ENCODE results near the gene TGFBR1. TPM values are rescaled to one million over a fixed set of nuclear protein-coding genes. Genes with fewer than 3 reads are reported as not detected.

The TGFBR1 gene
- total RNA-seq, 5 donors from 2014 or later (not counting 1 experiment from before 2014, with no cell fraction given), result 22.3 to 36.9 (median 31.7) TPM

DNA sequence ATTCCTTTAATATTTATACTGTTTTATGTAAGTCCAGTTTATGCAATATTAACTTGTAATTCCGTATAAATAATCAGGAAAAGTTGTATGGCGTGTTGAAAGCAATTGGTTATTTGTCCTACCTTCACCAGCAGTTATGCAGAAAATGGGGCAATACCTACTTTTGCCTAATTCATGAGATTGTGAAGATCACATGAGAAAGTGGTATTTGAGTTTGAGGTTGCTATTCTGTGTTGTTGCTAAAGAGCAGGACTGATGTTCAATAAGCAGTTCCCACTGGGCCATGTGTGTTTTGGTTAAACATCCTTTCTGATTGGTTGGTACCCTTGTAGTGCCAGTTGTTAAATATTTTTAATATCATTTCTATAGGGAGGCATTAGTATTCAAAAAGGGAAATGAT is 3.2 kb downstream of the TGFBR1 start:
- H3K36me3 ChIP-seq (ENCODE audit: control insufficient read depth in 2 of 2, extremely low read depth in 1 of 2, insufficient read depth in 1 of 2, low read length in 1 of 2), result no peaks in the 10 kb centered on the region
- Mint-ChIP-seq H3K9me3 (no peaks in the 10 kb centered on the region), H3K36me3 (no peaks in the 10 kb centered on the region), H3K4me3 (peak overlapping the region; percentile 60 to 87 (median 75)), H3K4me1 (peaks cover 81 to 85% (median 83%) of the 10 kb centered on the region in 3 donors), H3K27me3 (no peaks in the 10 kb centered on the region), H3K27ac (peak overlapping the region; percentile 66 to 84)
- ATAC-seq (replicated peaks in 1 of 4) (no peak), DNase-seq (no peak)
- ChIA-PET CTCF (no interaction called here), POLR2A (interaction anchor here in 1 of 2 donors (0.7 kb wide), 1 partner anchor 12 kb away, joined by 10 read pairs; no protein-coding TSS in a partner anchor)
- peak overlapping the region; percentile 61 for H3K27ac ChIP-seq (ENCODE audit: low read length)
- no CpG with 5 or more reads among the region's 2 CpGs for WGBS (ENCODE audit: insufficient coverage)
- H3K4me1 ChIP-seq (ENCODE audit: control insufficient read depth in 1 of 2, extremely low read depth in 1 of 2, insufficient read depth in 2 of 2, low read length in 2 of 2), result peaks cover 49 to 71% of the 10 kb centered on the region in 2 experiments
- no peaks in the 10 kb centered on the region for H3K9me3 ChIP-seq
- H3K27me3 ChIP-seq (replicated peaks in 1 of 2; ENCODE audit: control insufficient read depth in 2 of 2, extremely low read depth in 1 of 2, insufficient read depth in 2 of 2, low read length in 1 of 2), result no peaks in the 10 kb centered on the region
- H3K4me3 ChIP-seq (ENCODE audit: control insufficient read depth in 1 of 2, extremely low read depth in 1 of 2, low read length in 1 of 2), result no peak overlapping the region

DNA sequence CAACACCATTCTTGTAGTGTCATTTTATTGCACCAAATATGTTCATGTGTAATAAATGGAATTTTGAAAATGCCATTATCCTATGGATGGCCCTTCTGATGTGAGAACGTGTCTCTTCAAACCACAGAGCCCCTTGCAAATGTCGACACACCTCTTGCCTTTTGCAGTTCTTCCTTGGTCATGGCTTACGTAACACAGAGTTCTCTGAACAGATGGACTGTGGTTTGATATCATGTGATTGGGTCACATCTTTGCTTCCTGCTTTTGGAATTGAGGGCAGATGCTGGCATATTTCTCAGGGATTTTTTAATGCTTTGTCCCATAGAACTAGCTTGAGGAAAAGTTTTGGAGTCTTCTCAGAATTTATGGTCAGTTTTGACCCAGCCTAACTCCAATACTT is 4.6 kb downstream of the TGFBR1 start:
- WGBS (ENCODE audit: insufficient coverage), result no CpG with 5 or more reads among the region's 3 CpGs
- no peaks in the 10 kb centered on the region for H3K36me3 Mint-ChIP-seq
- Histone ChIP-seq H3K27ac (ENCODE audit: low read length) (peak overlapping the region; percentile 7), H3K4me3 (ENCODE audit: control insufficient read depth in 1 of 2, extremely low read depth in 1 of 2, low read length in 1 of 2) (no peak overlapping the region), H3K9me3 (no peaks in the 10 kb centered on the region), H3K36me3 (ENCODE audit: control insufficient read depth in 2 of 2, extremely low read depth in 1 of 2, insufficient read depth in 1 of 2, low read length in 1 of 2) (no peaks in the 10 kb centered on the region), H3K4me1 (ENCODE audit: control insufficient read depth in 1 of 2, extremely low read depth in 1 of 2, insufficient read depth in 2 of 2, low read length in 2 of 2) (peaks cover 42 to 80% of the 10 kb centered on the region in 2 experiments), H3K27me3 (replicated peaks in 1 of 2; ENCODE audit: control insufficient read depth in 2 of 2, extremely low read depth in 1 of 2, insufficient read depth in 2 of 2, low read length in 1 of 2) (no peaks in the 10 kb centered on the region)
- no peak for ATAC-seq (replicated peaks in 1 of 4)
- H3K4me3 Mint-ChIP-seq, result peak overlapping the region in 1 of 3 donors; percentile 60
- H3K27ac Mint-ChIP-seq, result peak overlapping the region; percentile 24 to 84
- H3K27me3 Mint-ChIP-seq, result no peaks in the 10 kb centered on the region
- H3K9me3 Mint-ChIP-seq, result no peaks in the 10 kb centered on the region
- POLR2A ChIA-PET, result no interaction called here
- DNase-seq, result peak in 1 of 35 experiments; percentile 30
- CTCF ChIA-PET, result no interaction called here
- peaks cover 84 to 86% (median 85%) of the 10 kb centered on the region in 3 donors for H3K4me1 Mint-ChIP-seq

DNA sequence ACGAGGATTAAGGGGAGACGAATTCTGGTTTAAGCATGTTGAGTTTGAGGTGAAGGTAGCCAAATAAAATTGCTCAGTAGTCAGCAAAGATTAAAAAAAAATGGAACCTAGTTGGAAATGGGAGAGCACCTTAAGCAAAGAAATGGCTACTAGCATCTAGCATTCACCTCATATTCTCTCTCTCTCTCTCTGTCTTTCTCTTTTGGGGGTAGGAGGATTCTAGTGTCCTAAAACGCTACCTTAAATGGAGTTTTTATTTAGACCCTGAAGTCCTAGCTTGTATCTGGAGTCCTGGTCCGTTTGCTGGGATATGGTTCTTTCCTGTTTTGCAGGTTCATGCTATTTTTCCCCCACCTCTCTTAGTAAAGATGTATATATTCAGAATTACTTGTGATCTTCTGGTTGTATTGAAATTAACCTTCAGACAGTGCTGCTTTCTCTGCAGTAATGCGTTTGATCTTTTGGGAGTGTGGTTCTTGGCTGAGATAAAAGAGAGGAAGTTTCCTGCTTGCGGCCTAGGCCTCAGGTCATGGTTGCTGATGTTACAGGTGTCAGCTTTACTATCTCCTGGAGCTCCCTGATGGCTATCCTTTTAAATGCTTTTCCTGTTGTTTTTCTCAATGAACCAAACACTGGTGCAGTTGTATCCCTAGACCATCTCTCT is 8.0 kb downstream of the TGFBR1 start:
- Histone ChIP-seq H3K27me3 (replicated peaks in 1 of 2; ENCODE audit: control insufficient read depth in 2 of 2, extremely low read depth in 1 of 2, insufficient read depth in 2 of 2, low read length in 1 of 2) (no peaks in the 10 kb centered on the region), H3K36me3 (ENCODE audit: control insufficient read depth in 2 of 2, extremely low read depth in 1 of 2, insufficient read depth in 1 of 2, low read length in 1 of 2) (no peaks in the 10 kb centered on the region), H3K9me3 (no peaks in the 10 kb centered on the region), H3K27ac (ENCODE audit: low read length) (peak overlapping the region; percentile 25), H3K4me1 (ENCODE audit: control insufficient read depth in 1 of 2, extremely low read depth in 1 of 2, insufficient read depth in 2 of 2, low read length in 2 of 2) (peaks cover 44 to 95% of the 10 kb centered on the region in 2 experiments), H3K4me3 (ENCODE audit: control insufficient read depth in 1 of 2, extremely low read depth in 1 of 2, low read length in 1 of 2) (peak overlapping the region; percentile 1 to 11)
- Mint-ChIP-seq H3K36me3 (no peaks in the 10 kb centered on the region), H3K4me1 (peaks cover 92 to 94% (median 93%) of the 10 kb centered on the region in 3 donors), H3K27ac (peak overlapping the region; percentile 68 to 89), H3K9me3 (no peaks in the 10 kb centered on the region), H3K27me3 (no peaks in the 10 kb centered on the region), H3K4me3 (peak overlapping the region; percentile 52 to 63 (median 57))
- peak in 34 of 35 experiments; percentile 21 to 83 (median 45) for DNase-seq
- CTCF ChIA-PET, result interaction anchor here in 1 of 2 donors (0.6 to 2.0 kb wide), 4 partner anchors 9 to 1159 kb away, joined by 3 to 7 read pairs (median 4); no protein-coding TSS in a partner anchor
- 0% methylated on average over 1 of the region's 6 CpGs for WGBS (ENCODE audit: insufficient coverage)
- ATAC-seq (replicated peaks in 1 of 4), result peak; percentile 96 to 99 (median 98)
- POLR2A ChIA-PET, result interaction anchor here (0.6 to 0.7 kb wide), 3 partner anchors 9 to 104 kb away, joined by 3 to 4 read pairs (median 3); no protein-coding TSS in a partner anchor

DNA sequence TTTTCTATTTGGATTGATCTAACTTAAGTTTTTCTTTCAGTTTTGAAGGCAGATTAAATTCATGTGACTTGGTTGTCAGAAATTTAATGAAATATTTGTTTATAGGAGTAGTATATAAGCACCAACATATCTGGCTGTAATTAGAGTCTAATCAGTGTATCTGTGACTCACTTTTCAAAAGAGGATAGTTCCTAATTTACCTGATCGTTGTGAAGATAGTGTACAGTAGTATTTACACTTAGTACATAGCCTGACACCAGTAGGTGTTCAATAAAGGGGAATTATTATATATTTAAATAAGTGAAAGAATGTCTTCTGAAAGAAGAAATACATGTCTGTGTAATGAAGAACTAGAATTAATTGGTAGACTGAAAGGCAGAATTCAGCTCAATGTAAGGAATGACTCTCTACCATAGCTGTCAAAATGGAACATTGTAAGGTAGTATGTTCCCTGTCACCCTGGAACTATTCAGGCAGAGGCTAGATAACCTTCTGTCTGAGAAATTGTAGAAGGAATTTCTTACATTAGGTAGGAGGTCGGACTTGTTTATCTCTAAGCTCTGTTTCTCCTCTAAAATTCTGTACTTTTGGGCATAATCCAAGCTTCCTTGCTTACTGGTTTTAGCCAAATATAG is 8.6 kb downstream of the TGFBR1 start:
- Mint-ChIP-seq H3K4me3 (peak overlapping the region; percentile 52 to 63 (median 57)), H3K27me3 (no peaks in the 10 kb centered on the region), H3K9me3 (no peaks in the 10 kb centered on the region), H3K27ac (peak overlapping the region; percentile 73 to 89), H3K4me1 (peaks cover 89 to 91% (median 90%) of the 10 kb centered on the region in 3 donors), H3K36me3 (no peaks in the 10 kb centered on the region)
- CTCF ChIA-PET, result interaction anchor here (0.7 to 2.0 kb wide), 10 partner anchors 9 to 114 kb away, joined by 3 to 7 read pairs (median 4); no protein-coding TSS in a partner anchor
- no CpG with 5 or more reads among the region's 2 CpGs for WGBS (ENCODE audit: insufficient coverage)
- DNase-seq, result no peak
- H3K27ac ChIP-seq (ENCODE audit: low read length), result peak overlapping the region; percentile 25
- no peak overlapping the region for H3K4me3 ChIP-seq (ENCODE audit: control insufficient read depth in 1 of 2, extremely low read depth in 1 of 2, low read length in 1 of 2)
- POLR2A ChIA-PET, result interaction anchor here (0.6 to 0.9 kb wide), 2 partner anchors 23 to 104 kb away, joined by 3 read pairs; no protein-coding TSS in a partner anchor
- no peaks in the 10 kb centered on the region for H3K36me3 ChIP-seq (ENCODE audit: control insufficient read depth in 2 of 2, extremely low read depth in 1 of 2, insufficient read depth in 1 of 2, low read length in 1 of 2)
- H3K9me3 ChIP-seq, result no peaks in the 10 kb centered on the region
- no peaks in the 10 kb centered on the region for H3K27me3 ChIP-seq (replicated peaks in 1 of 2; ENCODE audit: control insufficient read depth in 2 of 2, extremely low read depth in 1 of 2, insufficient read depth in 2 of 2, low read length in 1 of 2)
- ATAC-seq (replicated peaks in 1 of 4), result peak; percentile 1 to 5 (median 3)
- peaks cover 41 to 95% of the 10 kb centered on the region in 2 experiments for H3K4me1 ChIP-seq (ENCODE audit: control insufficient read depth in 1 of 2, extremely low read depth in 1 of 2, insufficient read depth in 2 of 2, low read length in 2 of 2)

DNA sequence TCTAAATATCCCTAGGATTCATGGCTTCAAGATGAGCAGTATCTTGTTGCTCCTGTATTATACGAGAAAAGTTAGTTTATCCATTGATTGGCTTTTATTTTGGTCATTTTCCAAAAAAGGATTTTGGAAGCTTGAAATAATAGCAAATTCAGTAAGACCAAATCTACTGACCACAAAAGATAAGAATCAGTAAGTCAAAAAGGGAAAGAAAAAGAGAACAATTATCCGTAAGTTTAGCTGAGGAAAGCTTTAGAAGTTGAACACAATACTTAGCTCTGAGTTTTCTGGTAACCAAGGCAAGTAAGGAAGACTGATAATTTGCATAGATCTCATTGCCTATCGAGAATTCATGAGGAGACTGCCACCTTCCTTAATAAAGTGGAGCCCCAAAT is 9.1 kb downstream of the TGFBR1 start:
- Histone ChIP-seq H3K9me3 (no peaks in the 10 kb centered on the region), H3K27me3 (replicated peaks in 1 of 2; ENCODE audit: control insufficient read depth in 2 of 2, extremely low read depth in 1 of 2, insufficient read depth in 2 of 2, low read length in 1 of 2) (no peaks in the 10 kb centered on the region), H3K4me1 (ENCODE audit: control insufficient read depth in 1 of 2, extremely low read depth in 1 of 2, insufficient read depth in 2 of 2, low read length in 2 of 2) (peaks cover 43 to 95% of the 10 kb centered on the region in 2 experiments), H3K27ac (ENCODE audit: low read length) (peak overlapping the region; percentile 25), H3K36me3 (ENCODE audit: control insufficient read depth in 2 of 2, extremely low read depth in 1 of 2, insufficient read depth in 1 of 2, low read length in 1 of 2) (no peaks in the 10 kb centered on the region), H3K4me3 (ENCODE audit: control insufficient read depth in 1 of 2, extremely low read depth in 1 of 2, low read length in 1 of 2) (no peak overlapping the region)
- POLR2A ChIA-PET, result interaction anchor here in 1 of 2 donors (0.9 kb wide), 1 partner anchor 23 kb away, joined by 3 read pairs; no protein-coding TSS in a partner anchor
- CTCF ChIA-PET, result interaction anchor here (0.7 to 2.0 kb wide), 10 partner anchors 10 to 115 kb away, joined by 3 to 7 read pairs (median 4); no protein-coding TSS in a partner anchor
- Mint-ChIP-seq H3K36me3 (no peaks in the 10 kb centered on the region), H3K27me3 (no peaks in the 10 kb centered on the region), H3K4me1 (peaks cover 89 to 91% (median 90%) of the 10 kb centered on the region in 3 donors), H3K4me3 (peak overlapping the region in 1 of 3 donors; percentile 63), H3K27ac (peak overlapping the region; percentile 69 to 73), H3K9me3 (no peaks in the 10 kb centered on the region)
- no peak for ATAC-seq (replicated peaks in 1 of 4)
- no CpG with 5 or more reads among the region's 3 CpGs for WGBS (ENCODE audit: insufficient coverage)
- no peak for DNase-seq

DNA sequence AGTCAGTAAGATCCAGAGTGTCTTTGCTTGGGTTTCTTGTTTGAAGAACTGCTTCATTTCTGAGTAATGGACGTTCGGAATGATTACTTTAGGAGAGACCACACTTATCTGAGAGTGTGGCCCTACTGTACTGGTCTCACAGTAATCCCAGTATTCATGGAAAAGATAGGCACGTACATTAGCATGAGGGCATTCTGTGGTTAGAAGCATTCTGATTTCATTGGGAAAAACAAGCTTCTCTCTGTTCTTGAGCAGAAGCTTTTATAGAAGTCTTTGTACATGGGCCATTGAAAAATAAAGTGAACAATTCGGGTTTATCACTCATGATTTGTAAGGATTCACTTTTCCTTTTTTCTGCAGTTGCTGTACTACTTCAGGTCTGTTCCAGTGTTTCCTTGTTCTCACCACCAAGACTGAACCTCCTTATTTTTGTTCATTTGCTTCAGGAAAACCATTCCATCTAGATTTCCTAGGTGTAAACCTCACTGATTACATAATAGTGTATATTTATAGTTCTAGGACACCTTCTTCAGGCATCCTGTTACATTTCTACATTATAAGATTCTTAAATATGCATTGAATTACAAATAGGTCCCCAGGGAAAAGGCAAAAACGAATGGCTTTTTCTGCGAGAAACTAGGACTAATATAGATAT is 10.1 kb downstream of the TGFBR1 start:
- Histone ChIP-seq H3K27ac (ENCODE audit: low read length) (peak overlapping the region; percentile 25), H3K27me3 (replicated peaks in 1 of 2; ENCODE audit: control insufficient read depth in 2 of 2, extremely low read depth in 1 of 2, insufficient read depth in 2 of 2, low read length in 1 of 2) (no peaks in the 10 kb centered on the region), H3K4me3 (ENCODE audit: control insufficient read depth in 1 of 2, extremely low read depth in 1 of 2, low read length in 1 of 2) (no peak overlapping the region), H3K36me3 (ENCODE audit: control insufficient read depth in 2 of 2, extremely low read depth in 1 of 2, insufficient read depth in 1 of 2, low read length in 1 of 2) (no peaks in the 10 kb centered on the region), H3K4me1 (ENCODE audit: control insufficient read depth in 1 of 2, extremely low read depth in 1 of 2, insufficient read depth in 2 of 2, low read length in 2 of 2) (peaks cover 44 to 95% of the 10 kb centered on the region in 2 experiments), H3K9me3 (no peaks in the 10 kb centered on the region)
- H3K27me3 Mint-ChIP-seq, result no peaks in the 10 kb centered on the region
- peaks cover 89 to 91% (median 90%) of the 10 kb centered on the region in 3 donors for H3K4me1 Mint-ChIP-seq
- H3K9me3 Mint-ChIP-seq, result no peaks in the 10 kb centered on the region
- ChIA-PET CTCF (interaction anchor here (0.6 to 2.0 kb wide), 8 partner anchors 11 to 1192 kb away, joined by 3 to 7 read pairs (median 4); no protein-coding TSS in a partner anchor), POLR2A (no interaction called here)
- peak overlapping the region; percentile 42 to 69 for H3K27ac Mint-ChIP-seq
- 100% methylated on average over 2 of the region's 6 CpGs for WGBS (ENCODE audit: insufficient coverage)
- ATAC-seq (replicated peaks in 1 of 4) (no peak), DNase-seq (no peak)
- H3K36me3 Mint-ChIP-seq, result no peaks in the 10 kb centered on the region
- H3K4me3 Mint-ChIP-seq, result peak overlapping the region in 1 of 3 donors; percentile 63
